NCI-H82 treated with DMSO at 0.1 percent for 48 hours (cell line): ENCODE measurements around the gene VWA3A.
"Not testable (repeated sequence)": the region's sequence is repeated elsewhere in the genome, so short reads cannot be mapped to it uniquely, and the experiment has no call there.

Experiments
- DNase-seq: peaks from one replicate; lab custom pipeline; 2025; ENCODE audit not compliant: unreplicated experiment; lab: John Stamatoyannopoulos, UW

VWA3A gene

DNA sequence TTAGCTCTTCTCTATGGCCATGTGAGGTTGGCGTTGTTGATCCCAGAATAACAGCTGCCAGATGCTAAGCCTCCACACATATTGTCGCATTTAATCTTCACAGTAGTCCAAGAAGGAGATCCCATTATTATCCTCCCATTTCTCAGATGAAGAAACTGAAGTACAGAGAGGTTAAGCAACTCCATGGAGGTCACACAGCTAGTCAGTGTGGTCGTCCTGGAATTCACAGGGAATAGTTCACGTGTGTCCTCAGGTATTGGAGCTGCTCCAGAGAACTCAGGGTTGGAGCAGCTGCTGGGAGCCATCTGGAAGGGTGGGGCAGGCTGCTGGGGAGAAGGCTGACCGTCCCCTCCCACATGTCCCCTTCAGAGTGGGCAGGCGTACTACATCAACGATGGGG, 89.5 kb downstream of the VWA3A start:
- DNase-seq, result no peak

DNA sequence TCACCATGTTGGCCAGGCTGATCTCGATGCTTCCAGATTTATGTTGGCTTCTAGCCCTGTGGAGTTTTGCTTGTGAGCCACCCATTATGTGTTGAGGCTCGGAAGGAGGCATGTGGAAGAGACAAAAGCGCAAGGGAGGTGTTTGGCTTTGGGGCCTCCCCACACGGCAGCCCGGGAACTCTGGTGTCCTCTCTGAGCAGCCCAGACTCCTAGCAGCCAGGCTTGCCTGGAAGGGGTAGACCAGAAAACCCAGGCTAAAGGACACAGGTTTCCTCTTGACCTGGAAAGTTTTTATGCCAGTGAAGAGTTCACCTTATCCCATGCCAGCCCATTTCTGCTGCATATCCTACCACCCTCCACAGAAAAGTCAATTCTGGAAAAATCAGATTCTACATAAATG, 91.0 kb downstream of the VWA3A start:
- no peak for DNase-seq

DNA sequence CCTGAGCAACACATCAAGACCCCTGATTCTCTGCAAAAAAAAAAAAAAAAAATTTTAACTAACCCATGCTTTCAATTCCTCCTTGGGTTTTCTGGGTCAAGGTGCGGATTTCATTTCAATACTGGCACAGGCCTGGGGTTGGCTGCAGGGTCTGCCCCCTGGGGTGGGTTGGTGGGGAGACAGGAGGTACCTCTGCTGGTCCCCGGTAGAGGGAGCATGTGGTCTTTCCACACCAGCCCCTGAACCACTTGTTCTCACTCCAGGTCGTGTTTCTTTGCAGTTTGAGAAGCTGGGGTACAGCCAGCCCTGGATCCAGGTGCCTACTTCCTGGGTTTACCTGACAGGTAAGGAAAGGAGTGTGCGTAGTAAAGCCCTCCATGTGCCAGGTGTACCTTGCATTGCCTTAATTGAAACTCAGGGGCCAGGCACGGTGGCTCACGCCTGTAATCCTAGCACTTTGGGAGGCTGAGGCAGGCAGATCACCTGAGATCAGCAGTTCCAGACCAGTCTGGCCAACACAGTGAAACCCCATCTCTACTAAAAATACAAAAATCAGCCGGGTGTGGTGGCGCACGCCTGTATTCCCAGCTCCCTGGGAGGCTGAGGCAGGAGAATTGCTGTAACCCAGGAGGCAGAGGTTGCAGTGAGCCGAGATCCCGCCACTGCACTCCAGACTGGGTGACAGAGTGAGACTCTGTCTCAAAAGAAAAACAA, 91.7 kb downstream of the VWA3A start:
- no peak for DNase-seq

DNA sequence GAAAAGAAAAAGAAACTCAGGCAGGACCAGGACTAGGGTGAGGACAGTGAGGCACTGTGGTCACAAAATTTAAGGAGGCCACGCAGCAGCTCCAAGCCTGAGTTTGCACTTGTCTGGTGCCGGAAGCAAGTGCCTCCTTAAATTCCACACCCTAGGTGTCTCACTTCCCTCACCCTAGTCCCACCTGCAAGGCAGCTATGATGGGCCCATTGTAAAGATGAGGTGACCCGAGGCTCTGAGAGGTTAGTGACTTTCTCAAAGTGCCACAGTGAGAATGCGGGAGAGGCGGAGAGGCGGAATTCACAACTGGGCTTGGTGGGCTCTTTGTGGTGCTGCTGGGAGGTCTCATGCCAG, 92.3 kb downstream of the VWA3A start:
- DNase-seq, result no peak

DNA sequence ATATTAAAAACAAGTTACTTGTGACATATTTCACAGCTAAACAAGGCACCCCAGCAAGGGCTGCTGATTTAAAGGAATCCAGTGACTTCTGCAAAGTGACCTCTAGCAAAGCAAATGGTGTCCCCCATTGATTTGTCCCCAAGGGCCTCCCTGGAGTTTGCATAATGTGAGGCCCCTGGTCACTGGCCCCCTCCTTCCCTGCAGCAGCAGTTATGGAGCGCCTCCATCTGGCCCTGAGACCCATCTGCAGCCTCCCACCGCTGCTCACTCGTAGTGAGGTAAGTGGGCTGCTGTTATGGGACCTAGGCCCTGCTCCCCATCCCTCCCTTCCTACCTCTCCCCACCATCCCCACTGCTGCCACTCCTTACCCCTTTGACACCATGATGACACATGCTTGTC, 94.2 kb downstream of the VWA3A start:
- DNase-seq, result no peak

DNA sequence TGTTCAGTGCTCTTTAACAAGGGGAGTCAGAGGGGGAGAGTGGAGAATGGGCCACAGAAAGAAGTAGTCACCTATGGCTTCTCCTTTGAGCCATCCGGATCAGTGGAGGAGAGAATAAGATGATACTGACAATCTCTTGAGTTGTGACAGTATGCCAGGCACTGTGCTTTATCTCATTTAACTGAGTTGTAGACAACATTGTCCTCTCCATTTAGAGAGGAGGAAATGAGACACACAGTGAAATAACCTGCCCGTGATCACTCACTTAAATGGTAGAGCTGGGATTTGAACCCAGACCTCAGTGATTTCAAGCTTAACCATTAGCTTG, 95.9 kb downstream of the VWA3A start:
- no peak for DNase-seq

DNA sequence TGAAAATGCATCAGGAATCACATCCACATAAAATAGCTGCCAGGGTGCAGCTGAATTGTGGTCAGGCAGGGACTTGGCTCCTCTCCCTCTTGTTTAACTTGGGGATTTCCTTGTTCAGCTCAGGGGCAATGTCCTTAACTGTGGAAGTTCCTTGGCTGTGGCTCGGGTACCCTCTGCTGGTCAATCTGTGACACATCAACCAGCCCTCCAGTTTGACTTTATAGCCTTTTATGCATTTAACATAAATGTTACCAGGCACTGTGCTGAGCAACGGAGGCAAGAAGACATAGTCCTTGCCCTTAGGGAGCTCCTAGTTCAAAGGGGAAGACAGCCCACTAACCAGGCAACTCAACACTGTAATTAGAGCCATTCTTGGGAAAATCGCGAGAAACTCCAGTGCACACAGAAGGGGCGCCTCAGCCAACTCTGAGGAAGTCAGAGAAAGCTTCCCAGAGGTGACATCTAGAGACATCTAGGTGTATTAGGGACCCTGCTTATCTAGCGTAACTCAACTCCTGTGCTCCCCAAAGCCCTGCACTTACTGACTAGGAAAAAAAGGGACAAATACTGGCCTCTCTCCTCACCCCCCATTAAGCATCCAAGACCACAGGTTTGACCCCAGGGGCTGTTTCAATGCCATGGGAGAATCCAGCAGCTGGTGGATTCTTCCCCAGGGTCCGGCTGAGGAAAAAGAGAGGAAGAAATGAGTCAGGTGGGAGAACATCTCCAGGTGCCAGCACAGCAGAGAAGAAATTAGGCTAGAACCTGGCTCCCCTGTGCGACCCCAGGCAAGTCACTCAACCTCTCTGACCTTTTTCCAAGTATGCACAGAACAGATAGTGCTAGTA, 96.5 kb downstream of the VWA3A start:
- DNase-seq, result peak; percentile 49

DNA sequence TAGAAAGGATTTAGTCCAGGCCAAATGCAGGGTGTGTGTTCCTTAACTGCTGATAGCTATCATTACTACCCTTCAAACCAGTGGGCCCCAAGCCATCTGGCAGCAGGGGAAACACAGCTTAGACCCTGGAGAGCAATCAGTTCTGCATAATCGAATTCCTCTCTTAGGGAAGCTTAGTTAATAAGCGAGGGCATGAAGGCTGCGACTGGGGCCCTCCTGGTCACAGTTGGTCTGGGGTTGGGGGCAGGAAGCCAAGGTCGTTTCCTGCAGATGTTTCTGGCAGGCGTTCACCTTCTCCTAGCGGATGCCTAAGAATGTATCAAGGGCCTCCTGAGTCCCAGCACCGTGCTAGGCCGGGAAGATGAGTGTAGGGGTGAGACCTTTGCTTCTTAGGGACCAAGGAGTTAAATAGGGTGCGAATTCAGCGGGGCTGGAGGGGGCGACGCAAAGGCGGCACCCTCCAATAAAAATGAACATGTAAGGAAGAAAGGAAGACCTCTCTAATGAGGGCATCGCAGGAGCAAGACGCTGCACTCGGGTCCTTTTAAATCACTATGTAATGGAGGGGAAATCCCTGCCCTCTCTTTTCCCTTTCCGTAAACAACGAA, 97.2 kb downstream of the VWA3A start:
- peak; percentile 94 for DNase-seq

DNA sequence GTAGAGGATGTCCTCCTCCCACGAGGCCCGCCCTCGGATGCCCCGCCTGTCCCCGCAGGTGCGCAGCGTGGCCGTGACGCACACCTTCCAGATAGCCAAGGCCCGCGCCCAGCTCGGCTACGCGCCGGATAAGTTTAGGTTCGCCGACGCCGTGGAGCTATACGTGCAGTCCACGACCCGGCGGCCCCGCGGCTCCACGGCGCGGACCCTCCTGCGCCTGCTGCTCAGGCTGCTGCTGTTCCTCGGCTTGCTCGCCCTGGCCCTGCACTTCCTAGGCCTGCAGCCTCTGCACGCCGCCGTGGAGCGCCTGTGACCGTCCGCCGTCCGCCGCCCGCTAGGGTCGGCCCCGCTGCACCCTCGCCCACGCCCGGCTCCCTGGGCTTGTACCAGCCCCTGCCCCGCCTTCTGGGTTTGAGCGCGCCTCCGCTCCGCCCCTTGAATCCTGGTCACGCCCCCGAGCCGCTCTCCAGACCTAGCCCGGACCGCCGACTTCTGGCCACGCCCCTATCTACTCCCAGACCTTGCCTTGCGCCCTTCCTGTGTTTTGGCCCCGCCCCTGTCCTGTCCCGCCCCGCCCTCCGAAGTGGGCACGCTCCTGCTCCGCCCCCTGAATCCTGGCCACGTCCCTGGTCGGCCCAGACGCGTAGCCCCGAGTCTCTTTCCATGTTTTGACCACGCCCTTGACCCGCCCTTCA, 97.9 kb downstream of the VWA3A start:
- peak; percentile 100 for DNase-seq

DNA sequence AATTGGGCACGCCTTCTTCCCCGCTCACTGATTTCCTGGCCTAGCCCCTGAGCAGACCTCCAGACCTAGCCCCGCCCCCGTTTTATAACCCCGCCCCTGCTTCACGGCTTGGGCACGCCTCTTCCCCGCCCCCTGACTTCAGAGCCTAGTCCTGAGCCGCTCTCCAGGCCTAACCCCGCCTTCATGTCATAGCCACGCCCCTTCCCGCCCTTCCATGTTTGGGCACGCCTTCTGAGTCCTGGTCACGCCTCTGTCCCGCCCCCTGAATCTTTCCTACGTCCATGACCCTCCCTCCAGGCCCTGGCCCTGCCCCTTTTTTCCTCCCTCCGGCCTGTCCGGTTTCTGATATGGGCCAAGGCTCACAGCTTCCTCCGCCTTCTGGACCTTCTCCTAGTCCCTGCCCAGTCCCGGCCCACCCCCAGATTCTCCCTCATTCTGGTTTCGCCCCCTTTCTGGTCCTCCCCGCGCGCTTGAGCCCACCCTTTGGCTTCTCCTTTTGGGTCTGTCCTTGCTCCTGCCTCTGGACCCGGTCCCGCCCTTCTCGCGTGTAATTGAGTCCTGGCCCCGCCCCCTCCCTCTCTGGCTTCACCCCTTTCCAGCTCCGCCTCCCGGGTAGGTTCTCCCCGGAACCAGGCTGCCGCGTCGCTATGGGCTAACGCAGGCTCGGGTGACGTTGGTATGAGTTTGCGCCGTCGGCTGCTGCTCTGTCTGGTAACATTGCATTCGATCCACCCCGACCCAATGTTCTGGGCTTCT, 98.6 kb downstream of the VWA3A start:
- peak; percentile 100 for DNase-seq

DNA sequence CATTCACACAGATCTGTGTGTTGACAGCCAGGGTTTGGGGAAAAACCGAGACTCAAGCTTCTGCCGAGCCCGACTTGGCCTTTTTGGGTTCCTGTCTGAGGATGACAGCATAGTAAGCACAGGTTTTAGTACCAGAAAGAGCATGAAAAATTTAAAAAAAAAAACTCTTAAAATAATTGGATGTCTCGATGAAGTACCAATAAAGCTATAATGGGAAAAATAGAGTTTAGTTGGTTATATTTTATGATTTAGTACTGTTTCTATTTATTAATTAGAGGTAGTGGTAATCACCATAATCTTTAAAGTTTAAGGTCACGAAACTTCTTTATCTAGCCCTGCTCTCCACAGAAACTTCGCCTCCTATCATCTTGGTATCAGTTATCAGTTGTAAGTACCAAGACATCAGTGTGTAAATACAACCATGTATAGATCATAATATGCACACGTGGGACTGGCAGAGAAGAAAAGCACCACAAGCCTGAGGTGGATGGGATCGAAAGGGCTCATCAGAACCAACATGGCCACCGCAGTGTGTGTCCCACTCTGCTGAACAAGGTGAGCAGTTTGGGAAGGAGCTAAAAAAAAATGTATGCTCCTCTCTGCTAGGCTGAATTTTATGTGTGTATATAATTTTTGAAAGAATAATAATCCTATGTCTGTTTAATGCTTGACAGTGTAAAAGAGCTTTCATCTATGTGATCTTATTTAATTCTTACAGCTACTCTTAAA, 99.4 kb downstream of the VWA3A start:
- no peak for DNase-seq

DNA sequence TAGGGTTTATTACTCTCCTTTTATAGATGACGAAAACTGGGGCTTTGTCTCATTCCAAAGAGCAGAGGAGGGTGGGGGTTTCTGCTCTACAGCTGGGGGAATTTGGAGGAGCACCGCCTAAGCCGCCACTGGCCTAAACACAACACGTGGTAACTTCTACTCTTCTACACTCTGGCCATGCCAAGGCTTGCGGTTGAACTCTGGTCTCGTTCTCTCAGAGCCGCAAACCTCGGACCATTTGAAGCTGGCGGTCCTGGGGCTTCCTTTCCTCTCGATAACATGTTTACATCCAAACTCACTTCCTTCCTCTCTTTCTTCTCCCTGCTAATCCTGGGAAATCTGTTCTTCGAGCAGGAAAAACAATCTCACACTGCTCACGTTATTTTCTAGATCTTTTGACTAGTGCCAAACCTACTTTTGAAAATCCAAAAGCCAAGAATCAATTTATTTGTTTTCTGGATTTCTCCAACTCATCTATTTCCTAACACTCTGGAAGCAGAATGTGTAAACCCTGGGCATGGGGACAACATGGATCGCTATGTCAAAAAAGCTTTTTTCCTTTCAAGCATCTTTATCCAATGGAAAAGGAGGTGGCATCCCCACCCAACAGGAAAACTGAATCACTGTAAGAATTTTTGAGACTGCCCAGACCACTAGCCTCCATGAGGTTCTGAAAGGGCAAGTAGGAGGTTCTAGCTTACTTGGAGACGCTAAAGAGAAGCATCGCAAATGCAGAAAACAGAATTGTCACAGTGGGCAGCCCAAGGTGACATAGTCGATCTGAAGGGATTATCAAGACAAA, 100.1 kb downstream of the VWA3A start:
- peak; percentile 55 for DNase-seq

DNA sequence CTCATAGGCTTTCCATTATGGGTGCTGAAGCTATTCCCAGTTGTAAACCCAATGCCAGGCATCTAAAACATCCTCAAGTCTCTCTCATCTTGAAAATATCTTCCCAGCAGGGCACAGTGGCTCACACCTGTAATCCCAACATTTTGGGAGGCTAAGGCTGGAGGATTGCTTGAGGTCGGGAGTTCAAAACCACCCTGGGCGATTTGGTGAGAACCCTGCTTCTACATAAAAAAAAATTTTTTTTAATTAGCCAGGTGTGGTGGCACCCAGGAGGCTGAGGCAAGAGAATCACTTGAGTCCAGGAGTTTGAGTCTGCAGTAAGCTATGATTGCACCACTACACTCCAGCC, 100.7 kb downstream of the VWA3A start:
- no peak for DNase-seq

DNA sequence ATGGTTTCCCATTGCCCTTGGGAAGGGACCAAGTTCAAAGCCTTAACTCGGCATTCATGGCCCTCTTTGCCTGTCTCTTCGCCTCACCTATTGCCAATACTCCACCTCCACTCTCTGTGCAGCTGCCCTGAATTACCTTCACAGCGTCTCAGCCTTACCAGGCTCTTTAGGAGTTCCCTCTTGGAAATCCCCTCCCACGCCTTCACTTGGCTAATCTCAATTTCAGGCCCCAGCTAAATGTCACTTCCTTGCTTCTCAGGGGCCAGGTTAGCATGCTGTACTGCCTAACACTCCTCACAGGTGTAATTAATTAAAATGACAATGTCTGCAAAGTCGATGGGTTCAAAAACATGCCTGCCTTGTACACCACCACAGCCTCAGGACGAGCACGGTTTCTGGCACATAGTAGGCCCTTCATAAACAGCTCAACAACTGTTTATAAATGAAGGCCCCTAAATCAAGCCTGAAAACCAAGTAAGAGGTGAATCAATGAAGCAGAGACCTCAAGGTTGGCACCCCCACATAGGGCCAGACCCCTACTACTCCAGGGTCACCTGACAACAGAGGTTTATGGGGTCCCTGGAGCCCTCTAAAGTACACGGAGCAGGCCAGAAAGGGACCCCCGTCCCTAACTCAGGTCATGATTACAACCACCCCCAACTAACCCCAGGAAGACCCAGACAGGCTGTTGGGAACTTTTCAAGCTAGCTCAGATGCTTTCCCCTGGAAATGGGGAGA, 102.5 kb downstream of the VWA3A start:
- DNase-seq, result no peak

DNA sequence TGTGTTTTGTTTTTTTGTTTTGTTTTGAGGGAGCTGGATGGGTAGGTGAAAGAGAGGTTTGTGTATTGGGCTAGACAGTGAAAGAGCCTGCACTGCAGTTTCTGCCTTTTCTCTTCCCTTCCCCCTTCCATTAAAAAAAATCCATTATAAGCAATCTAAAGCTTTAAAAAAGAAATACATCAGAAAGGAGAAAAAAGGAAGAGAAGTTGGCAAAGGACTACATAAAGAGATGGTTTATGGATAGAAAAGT, 103.0 kb downstream of the VWA3A start:
- no peak for DNase-seq

DNA sequence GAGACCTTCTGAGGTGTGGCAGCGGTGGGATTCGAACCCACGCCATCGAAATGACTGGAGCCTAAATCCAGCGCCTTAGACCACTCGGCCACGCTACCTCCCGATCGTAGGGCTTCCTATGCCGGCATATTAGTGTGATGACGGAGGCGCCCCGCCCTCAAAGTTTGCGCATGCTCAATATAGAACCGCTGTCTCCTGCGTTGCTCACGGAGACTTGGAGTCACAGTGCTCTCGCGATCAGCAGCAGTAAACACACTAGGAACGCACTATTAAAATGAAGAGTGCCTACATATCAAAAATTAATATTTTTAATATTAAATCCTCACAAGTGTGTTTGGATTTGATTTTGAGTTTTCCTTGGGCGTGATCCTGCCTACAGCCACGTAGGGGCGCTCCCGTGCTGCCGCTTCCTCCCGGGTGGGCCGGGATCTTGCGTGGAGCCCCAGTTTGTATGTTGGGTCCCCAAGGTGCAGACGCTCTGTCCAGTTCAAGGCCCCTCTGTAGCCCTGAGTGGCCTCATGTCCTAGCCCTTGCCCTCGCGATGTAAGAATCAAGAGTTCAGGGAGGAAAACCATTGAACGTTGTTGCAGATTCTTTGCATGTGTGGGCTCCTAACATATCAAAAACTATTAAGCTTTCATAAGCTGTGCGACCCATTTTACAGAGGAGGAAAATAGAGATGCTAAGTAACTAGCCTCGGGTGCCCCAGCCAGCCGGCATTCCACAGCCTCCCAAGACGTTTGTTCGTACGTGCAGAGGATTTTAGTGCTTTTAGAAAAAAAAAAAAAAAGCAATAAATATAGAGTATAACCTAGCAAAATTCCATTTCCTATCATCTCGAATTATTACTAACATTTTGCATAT, 103.6 kb downstream of the VWA3A start:
- DNase-seq, result peak; percentile 84

DNA sequence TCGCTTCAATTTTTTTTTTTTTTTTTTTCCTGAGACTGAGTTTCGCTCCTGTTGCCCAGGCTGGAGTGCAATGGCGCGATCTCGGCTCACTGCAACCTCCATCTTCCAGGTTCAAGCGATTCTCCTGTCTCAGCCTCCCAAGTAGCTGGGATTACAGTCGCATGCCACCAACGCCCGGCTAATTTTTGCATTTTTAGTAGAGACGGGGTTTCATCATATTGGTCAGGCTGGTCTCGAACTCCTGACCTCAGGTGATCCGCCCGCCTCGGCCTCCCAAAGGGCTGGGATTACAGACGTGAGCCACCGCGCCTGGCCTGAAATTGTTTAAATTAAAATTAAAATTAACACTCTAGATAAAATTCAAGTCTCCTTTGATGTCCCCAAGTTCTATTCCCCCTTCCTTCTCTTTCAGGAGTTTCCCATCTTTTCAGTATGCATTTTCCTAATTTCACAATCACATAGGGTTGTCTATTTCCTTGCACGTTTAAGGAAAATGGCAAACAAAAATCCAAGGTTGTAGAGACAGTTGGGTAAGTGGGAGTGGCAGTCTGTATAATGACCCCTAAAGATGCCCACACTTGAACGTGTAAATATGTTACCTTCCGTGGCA, 104.3 kb downstream of the VWA3A start:
- not testable (repeated sequence) for DNase-seq
